HG03095 (cell line): ENCODE measurements around the gene ZSCAN5C.
"Not testable (repeated sequence)": the region's sequence is repeated elsewhere in the genome, so short reads cannot be mapped to it uniquely, and the experiment has no call there.

Experiments used
- ATAC-seq: cut with Tn5 transposase; IDR thresholded peaks from one replicate; pipeline ENCODE4 v1.9.1; 2021; ENCODE audit warnings: moderate library complexity; ENCODE audit not compliant: unreplicated experiment

The ZSCAN5C gene, protein sequence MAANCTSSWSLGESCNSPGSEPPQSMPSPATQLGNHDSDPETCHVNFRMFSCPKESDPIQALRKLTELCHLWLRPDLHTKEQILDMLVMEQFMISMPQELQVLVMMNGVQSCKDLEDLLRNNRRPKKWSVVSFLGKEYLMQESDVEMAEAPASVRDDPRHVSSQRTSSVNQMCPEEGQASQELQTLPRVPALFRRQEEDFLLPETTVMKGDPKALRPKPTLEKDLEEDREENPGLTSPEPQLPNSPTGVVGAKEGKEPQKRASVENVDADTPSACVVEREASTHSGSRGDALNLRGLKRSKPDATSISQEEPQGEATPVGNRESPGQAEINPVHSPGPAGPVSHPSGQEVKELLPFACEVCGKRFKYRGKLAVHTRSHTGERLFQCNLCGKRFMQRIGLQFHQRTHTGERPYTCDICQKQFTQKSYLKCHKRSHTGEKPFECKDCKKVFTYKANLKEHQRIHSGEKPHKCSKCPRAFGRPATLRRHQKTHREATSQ

DNA sequence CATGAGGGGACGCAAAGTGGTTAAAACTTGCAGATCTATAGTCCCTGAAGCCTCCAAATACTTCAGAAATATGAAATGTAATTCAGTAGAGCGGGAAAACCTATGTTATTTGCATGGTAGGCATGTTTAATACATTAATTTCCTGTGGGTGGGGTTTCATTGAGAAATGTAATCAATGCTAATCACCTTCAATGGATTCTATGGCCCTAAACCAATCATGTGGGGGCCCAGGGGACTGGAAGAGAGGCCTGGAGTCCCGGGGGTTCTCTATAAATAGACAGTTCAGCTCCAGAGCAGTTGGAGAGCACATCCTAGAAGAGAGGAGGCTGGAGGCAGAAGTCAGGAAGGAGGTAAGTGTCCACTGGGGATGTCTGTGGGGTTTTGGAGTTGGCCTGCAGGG is at the start of gene ZSCAN5C:
Gene ZSCAN5C (plus strand): TSS at position 301 of the 400 bp plus-strand sequence. CDS start 3,641 bp downstream, outside the sequence.
- ATAC-seq: no peak

DNA sequence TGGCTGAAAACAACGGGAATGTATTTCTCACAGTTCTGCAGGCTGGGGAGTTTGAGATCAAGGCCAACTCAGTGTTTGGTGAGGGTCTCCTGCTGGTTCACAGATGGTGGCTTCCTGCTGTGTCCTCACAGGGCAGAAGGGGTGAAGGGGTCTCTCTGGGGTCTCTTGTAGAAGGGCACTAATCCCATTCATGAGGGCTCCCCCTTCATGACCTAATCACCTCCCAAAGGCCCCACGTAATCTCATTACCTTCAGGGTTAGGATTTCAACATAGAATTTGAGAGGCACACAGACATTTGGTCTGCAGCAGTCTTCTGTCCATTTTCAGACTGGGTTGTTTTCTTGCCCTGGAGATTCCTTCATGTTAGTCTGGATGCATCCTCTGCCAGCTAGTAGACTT is 49.4 kb upstream of the ZSCAN5C start:
- ATAC-seq: no peak

DNA sequence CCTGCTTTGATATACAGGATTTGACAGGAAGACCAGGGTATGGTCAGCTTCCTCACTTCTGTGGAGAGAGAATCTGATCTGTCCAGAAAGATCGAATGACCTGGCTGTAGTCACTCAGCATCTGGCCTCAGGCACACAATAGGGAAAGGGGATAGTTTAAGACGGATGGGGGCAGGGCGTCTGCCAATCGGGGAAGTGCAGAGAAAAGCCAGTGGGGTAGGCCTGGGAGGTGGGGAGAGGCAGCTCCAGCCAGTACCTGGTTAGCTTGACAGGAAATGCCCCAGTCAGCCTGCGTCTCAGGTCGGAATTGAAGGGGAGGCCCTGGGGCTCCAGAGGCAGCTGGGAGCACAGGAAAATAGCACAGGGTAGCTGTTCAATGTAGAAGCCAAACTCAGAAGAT is 48.6 kb upstream of the ZSCAN5C start:
- ATAC-seq: no peak

DNA sequence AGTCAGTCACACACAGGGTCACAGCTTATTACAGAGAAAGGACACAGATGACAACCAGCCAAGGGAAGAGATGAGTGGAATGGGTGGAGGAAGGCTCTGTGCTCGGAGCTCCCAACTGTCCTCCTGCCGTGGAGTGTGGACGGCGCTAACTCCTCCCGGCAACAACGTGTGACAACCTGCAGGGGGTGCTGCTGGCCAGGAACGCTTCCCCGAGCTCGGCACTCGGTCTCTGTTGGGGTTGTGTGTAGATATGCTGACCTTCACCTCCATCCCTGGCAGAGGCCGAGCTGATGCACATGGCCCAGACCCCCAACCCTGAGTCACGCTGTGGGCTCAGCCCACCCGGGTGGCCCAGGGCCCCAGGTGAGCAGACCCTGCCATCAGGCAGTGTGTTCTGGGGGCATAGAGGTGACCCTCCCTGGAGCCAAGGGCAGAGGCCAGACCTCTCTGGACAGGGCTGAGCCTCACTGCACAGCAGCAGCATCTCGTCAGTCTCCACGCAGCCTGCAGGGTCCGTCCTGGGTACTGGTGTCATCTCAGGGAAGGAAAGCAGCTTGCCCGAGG is 46.9 kb upstream of the ZSCAN5C start:
- ATAC-seq: no peak

DNA sequence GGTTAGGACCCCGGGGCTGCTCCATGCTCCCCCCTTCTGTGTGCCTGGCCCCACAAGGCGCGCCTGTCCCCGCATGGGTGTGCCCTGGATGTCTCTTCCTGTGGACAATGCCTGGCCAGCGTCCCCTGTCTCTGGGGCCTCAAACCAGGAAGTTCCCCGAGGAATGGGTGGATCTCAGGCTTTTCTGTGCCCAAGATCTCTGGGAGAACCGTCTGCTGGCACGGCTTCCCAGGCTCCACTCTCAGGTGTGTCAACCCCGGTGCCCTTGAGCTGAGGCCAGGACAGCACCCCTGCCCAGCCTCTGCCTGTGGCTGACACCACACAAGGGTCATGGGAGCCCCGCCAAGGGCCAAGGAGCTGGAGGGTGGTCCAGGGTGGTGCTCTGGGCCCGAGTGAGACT is 45.3 kb upstream of the ZSCAN5C start:
- no peak for ATAC-seq

DNA sequence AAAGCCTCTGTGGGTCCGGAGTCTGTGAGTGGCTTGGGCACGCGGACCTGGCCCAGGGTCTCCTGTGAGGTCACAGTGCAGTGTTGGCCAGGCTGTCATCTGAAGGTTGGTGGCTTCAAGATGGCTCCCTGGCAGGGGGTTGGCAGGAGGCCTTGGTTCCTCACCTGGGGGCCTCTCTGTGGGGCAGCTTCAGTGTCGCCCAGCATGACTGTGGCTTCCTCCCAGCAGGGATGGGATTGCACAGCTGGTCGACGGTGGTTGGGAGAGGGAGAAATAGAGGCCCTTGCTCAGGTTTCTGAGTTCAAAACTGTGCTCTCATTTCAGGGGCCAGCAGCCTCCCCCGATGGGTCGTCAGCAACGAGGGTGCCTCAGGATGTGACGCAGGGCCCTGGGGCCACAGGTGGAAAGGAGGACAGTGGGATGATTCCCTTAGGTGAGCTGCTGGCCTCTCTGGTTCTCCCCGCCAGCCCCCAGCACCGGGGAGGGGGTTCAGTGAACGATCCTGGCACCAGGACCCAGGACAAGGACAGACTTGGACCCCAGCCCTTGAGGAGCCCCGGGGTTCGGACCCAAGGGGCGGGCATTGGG is 43.8 kb upstream of the ZSCAN5C start:
- ATAC-seq: no peak

DNA sequence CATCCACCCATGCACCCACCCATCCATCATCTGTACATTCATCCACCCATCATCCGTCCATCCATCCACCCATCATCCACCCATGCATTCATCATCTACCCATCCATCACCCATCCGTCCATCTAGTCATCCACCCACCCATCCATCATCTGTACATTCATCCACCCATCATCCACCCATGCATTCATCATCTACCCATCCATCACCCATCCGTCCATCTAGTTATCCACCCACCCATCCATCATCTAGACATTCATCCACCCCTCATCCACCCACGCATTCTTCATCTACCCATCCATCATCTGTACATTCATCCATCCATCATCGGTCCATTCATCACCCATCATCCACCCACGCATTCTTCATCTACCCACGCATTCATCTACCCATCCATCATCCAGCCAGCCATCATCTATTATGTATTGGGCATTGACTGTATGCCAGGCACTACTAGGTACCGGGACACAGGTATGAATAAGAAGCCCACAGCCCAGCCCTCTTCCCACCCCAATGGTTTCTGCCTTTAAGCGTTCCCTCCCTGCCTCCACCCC is 43.0 kb upstream of the ZSCAN5C start:
- ATAC-seq: no peak

DNA sequence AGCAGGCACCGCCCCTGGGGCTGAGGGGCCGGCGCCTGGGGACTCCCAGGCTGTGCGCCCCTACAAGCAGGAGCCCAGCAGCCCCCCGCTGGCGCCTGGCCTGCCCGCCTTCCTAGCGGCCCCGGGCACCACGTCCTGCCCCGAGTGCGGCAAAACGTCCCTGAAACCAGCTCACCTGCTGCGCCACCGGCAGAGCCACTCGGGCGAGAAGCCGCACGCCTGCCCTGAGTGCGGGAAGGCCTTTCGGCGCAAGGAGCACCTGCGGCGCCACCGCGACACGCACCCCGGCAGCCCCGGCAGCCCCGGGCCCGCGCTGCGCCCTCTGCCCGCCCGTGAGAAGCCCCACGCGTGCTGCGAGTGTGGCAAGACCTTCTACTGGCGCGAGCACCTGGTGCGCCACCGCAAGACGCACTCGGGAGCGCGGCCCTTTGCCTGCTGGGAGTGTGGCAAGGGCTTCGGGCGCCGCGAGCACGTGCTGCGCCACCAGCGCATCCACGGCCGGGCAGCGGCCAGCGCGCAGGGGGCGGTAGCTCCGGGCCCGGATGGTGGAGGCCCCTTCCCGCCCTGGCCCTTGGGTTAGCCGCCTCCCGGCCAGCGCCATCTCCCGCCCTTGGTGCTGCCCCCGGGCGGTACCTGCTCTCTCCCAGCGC is 42.3 kb upstream of the ZSCAN5C start:
- ATAC-seq: no peak

DNA sequence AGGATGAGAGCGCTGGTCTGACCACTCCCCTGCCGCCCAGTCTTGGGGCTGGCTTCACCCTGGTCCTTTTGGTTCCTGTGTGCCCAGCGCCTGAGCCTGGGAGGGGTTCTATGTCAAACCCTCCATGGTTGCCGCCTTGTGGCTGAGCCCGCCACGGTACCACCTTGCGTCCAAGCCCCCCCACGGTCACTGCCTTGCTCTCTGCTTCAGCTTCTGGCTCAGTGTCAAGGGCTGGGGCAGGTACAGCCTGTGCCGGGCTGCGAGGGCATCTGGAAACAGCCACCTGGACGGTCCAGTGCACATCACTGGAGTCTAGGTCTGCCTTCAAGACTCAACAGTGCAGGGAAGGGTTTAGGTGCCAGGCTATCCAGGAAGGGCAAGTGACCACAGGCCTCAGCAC is 40.5 kb upstream of the ZSCAN5C start:
- ATAC-seq: no peak

DNA sequence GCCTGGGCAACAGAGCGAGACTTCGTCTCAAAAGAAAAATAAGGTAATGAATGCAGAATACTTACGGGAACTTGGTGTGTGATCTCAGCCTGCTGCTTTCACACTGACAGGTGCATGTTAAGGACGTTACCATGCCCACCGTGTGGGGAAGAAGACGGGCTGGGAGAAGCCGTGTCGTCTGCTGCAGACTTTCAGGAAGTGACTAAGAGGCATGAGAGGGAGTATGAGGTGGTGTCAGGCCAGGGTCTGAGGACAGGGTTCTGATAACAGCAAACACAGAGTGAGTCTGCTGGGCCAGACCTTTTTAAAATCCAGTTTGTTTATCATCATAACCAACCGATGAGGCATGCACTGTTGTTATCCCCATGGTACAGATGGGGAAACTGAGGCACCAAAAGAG is 39.8 kb upstream of the ZSCAN5C start:
- no peak for ATAC-seq

DNA sequence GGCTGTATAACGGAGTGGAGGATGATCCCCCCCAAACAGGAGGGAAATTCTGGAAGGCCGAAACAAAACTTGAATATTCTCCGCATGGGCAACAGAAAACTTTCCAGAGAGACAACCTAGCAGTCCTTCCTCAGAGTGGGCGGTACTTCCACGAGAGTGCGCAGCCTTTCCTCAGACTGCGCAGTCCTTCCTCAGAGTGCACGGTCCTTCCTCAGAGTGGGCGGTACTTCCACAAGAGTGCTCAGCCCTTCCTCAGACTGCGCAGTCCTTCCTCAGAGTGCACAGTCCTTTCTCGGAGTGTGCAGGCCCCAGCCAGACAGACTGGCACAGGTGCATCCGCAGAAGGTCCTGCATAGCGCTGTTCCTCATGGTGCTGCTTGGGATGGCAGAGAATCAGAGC is 39.0 kb upstream of the ZSCAN5C start:
- no peak for ATAC-seq

DNA sequence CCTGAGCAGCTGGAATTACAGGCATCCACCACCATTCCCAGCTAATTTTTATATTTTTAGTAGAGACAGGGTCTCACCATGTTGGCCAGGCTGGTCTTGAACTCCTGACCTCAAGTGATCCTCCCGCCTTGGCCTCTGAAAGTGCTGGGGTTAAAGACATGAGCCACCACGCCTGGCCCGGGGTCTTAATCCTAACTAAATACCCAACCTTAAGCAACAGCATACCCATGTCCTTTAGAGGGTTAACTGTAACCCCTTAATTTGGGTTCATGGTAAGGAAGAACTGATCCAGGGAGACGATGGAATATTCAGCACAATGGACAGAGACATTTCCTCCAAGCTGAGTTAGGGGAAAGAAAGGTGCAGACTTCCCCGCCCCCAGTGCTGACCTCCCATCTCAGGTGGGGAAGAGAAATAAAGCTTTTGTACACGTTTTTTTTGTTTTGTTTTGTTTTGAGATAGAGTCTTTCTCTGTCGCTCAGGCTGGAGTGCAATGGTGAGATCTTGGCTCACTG is 35.0 kb upstream of the ZSCAN5C start:
- ATAC-seq: no peak

DNA sequence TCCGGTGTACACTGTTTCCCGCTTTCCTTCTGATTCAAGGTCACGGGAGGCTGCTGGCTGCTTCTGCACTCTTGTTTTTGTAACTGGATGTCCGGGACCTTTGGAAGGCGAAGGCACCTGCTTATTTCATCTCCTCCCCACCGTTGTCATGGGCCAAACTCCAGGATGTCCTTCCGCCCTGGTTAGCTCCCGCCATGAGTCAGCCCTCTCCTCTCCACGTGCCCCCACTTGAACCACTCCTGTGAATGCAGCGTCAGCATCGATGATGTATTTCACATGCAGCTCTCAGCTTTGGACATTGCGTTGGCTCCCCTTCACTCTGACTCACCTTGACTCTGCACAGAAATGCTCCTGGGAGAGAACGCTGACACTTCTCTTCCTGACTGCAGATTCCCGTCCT is 31.8 kb upstream of the ZSCAN5C start:
- ATAC-seq: no peak

DNA sequence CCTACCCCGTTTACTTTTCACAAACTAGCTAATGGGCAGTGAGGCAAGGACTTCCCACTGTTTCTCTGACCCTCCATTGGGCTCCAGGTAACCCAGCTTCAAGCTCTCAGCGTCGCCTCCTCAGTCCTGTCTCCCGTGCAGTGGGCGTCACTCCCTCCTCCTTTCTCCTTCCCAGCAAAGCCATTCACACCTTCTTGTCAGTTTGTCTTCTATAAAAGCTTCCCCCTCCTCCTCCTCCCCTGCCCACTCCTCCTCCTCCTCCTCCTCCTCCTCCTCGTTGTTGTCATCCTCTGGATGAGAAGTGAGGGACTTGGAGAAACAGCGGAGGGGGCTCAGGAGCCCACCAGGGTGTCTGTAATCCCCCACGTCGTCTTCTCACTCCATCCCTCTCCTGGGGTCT is 28.0 kb upstream of the ZSCAN5C start:
- ATAC-seq: no peak

DNA sequence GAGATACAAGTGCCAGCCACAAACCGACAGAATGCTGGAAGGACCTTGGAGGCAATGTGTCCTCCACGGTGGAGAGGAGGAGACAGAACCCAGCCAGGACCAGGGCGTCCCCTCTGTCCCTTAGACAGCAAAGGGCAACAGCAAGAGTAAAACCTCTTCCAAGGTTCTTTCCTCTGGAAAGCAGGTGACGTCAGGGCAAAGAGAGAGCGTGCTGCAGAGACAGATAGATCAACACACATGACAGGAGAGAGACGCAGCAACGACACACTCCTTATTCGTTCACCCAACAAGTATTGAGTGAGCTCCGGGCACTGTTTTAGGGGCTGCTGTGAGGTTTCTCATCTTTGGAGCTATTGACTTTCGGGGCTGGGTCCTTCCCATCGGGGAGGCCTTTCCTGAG is 27.5 kb upstream of the ZSCAN5C start:
- ATAC-seq: no peak

DNA sequence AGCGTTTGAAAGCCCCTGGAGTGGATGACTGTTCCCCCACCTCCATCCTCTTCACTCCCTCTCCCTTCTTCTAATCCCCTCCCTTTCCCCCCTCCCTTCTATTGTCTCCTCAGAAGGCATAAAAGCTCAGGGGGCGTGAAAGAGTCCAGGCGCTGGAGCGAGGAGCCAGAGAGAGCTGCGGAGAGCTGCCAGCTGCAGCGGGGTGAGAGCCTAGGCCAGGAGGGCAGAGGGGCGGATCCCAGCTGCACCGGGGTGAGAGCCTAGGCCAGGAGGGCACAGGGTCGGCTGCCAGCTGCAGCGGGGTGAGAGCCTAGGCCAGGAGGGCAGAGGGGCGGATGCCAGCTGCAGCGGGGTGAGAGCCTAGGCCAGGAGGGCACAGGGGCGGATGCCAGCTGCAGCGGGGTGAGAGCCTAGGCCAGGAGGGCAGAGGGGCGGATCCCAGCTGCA is 26.2 kb upstream of the ZSCAN5C start, which contains the start of gene GALP:
Gene GALP (plus strand): TSS at position 148 of the 447 bp plus-strand sequence. CDS start 1,101 bp downstream, outside the sequence.
- ATAC-seq: not testable (repeated sequence)

DNA sequence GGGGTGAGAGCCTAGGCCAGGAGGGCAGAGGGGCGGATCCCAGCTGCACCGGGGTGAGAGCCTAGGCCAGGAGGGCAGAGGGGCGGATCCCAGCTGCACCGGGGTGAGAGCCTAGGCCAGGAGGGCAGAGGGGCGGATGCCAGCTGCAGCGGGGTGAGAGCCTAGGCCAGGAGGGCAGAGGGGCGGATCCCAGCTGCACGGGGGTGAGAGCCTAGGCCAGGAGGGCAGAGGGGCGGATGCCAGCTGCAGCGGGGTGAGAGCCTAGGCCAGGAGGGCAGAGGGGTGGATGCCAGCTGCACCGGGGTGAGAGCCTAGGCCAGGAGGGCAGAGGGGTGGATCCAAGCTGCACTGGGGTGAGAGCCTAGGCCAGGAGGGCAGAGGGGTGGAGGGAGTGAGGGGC is 25.8 kb upstream of the ZSCAN5C start:
- not testable (repeated sequence) for ATAC-seq

DNA sequence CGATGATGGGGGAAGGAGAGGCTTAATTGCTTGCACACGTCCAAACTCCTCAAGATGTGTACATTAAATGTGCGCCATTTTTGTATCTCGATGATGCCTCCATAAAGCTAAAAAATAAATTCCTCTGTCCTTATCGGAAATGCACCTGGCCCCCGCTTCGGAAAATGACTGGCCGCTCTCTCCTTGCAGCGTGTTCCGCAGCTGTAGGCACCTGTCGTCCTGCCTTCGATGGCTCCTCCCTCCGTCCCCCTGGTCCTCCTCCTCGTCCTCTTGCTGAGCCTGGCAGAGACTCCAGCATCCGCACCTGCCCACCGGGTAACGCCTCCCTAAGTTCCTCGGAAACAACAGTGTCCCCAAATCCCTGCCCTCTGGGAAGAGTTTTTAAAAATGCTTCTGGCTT is 25.2 kb upstream of the ZSCAN5C start:
- no peak for ATAC-seq

DNA sequence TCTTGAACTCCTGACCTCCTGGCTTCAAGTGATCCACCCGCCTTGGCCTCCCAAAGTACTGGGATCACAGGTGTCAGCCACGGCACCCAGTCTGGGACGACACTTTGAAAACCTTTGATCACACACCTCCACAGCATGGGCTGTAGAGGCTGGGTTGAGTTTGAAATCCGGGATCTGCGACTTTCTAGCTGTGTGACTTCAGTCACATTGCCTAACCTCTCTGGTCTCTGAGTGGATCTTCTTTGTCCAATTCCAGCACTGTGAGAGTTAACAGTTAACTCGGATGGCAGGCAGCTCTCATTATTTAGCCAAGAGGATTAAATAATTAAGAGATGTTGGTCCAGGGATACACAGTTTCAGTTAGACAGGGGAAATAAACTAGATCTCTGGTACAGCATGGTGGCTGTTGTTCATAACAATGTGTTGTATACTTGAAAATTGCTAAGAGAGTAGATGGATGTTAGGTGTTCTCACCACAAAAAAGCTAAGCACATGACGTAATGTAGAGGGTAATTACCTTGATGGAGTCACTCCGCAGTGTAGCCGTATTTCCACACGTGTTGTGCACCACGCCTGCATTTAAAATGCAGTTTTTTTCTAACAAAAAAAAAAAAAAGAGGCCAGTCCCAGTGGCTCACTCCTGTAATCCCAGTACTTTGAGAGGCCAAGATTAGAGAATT is 24.4 kb upstream of the ZSCAN5C start:
- no peak for ATAC-seq

DNA sequence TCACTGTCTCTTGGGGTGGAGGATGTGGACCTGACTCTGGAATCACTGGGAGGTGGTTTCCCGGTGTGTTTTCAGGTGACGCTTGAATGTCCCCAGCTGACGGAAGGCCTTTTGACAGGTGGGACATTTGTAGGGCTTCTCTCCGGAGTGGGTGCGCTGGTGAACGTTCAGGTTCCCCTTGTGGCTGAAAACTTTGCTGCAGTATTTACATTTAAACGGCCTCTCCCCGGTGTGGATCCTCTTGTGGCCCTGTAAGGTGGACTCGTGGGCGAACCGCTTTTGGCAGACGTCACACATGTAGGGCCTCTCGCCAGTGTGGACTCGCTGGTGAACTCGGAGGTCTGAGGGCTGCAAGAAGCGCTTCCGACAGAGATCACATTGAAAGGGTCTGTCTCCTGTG is 12.3 kb upstream of the ZSCAN5C start:
- ATAC-seq: no peak
